CD4-positive, alpha-beta T cell treated with Interleukin-15 for 1 hour (primary cell): ENCODE results near the gene HCFC1.
A peak's percentile ranks its signal among the peaks of the same experiment; 100 is the strongest.

Source experiments
- DNase-seq: peaks from one replicate; pipeline ENCODE4 v3.0.0-alpha.2; 2020

The HCFC1 gene

GRCh38 chrX:153900831-153901752, 70.5 kb downstream of the HCFC1 start:
- peak; percentile 79 for DNase-seq

DNA sequence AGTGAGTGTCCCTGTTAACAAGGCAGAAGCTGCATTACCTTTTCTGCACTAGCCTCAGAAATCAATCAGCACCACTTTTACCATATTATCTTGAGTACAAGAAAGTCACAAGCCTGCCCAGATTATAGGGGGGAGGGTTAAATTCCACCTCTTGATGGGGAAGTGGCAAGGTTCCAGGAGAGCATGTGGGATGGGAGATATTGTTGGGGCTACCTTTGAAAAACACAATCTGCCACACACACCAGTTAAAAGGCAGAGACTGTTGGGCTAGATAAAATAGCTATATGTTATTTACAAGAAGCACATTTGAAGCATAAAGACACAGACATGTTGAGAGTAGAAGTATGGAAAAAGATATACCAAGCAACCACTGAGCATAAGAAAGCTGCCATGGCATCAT, 73.7 kb downstream of the HCFC1 start:
- no peak for DNase-seq
